Brain pericyte (primary cell): Measurements from ENCODE around the gene COMMD1.
A peak's percentile ranks its signal among the peaks of the same experiment; 100 is the strongest.
"Not testable (repeated sequence)": the region's sequence is repeated elsewhere in the genome, so short reads cannot be mapped to it uniquely, and the experiment has no call there.

Source experiments
- DNase-seq: peaks from one replicate; pipeline ENCODE4 v3.0.0-alpha.2; 2012; ENCODE audit warnings: low read depth, low spot score

The COMMD1 gene

GRCh38 chr2:61905372-61906185 is at the start of gene COMMD1:
COMMD1 (plus strand) TSS chr2:61905674; CDS start chr2:61905679, 5 bp downstream.
- DNase-seq: no peak

GRCh38 chr2:61857224-61857623 is 48.2 kb upstream of the COMMD1 start:
- no peak for DNase-seq

GRCh38 chr2:61862085-61862484 is 43.4 kb upstream of the COMMD1 start:
- no peak for DNase-seq

- not testable (repeated sequence) for DNase-seq
These were observed 38.9 kb upstream of the COMMD1 start for GRCh38 chr2:61866482-61867089.

GRCh38 chr2:61876400-61876799 is 29.1 kb upstream of the COMMD1 start:
- no peak for DNase-seq

- no peak for DNase-seq
These were observed 27.8 kb upstream of the COMMD1 start for GRCh38 chr2:61877571-61878245.

- no peak for DNase-seq
These were observed 26.7 kb upstream of the COMMD1 start for GRCh38 chr2:61878761-61879160.

GRCh38 chr2:61879351-61879750 is 26.1 kb upstream of the COMMD1 start:
- not testable (repeated sequence) for DNase-seq

GRCh38 chr2:61882850-61883249 is 22.6 kb upstream of the COMMD1 start:
- no peak for DNase-seq

- DNase-seq: no peak
These were observed 19.4 kb upstream of the COMMD1 start for GRCh38 chr2:61885896-61886603.

- DNase-seq: no peak
These were observed 17.7 kb upstream of the COMMD1 start for GRCh38 chr2:61887717-61888266.

GRCh38 chr2:61888267-61889055 is 17.0 kb upstream of the COMMD1 start, which contains the start of gene CCT4:
CCT4 (minus strand) TSS chr2:61888656; CDS start chr2:61888507, 149 bp downstream.
- DNase-seq: peak; percentile 76

- DNase-seq: no peak
These were observed 6.7 kb upstream of the COMMD1 start for GRCh38 chr2:61898810-61899209.

GRCh38 chr2:61900281-61900680 is 5.2 kb upstream of the COMMD1 start:
- DNase-seq: no peak

GRCh38 chr2:61906186-61906470 is 654 bp downstream of the COMMD1 start:
- DNase-seq: no peak

GRCh38 chr2:61909116-61909515 is 3.6 kb downstream of the COMMD1 start:
- DNase-seq: no peak

- DNase-seq: no peak
These were observed 5.1 kb downstream of the COMMD1 start for GRCh38 chr2:61910603-61911002.

- no peak for DNase-seq
These were observed 6.0 kb downstream of the COMMD1 start for GRCh38 chr2:61911510-61911909.

- not testable (repeated sequence) for DNase-seq
These were observed 9.3 kb downstream of the COMMD1 start for GRCh38 chr2:61914794-61915193.

GRCh38 chr2:61920548-61920947 is 15.1 kb downstream of the COMMD1 start:
- DNase-seq: no peak

GRCh38 chr2:61922714-61923113 is 17.2 kb downstream of the COMMD1 start:
- no peak for DNase-seq
